ENCODE measurements around the gene ANGEL1.

Gene ANGEL1

DNA sequence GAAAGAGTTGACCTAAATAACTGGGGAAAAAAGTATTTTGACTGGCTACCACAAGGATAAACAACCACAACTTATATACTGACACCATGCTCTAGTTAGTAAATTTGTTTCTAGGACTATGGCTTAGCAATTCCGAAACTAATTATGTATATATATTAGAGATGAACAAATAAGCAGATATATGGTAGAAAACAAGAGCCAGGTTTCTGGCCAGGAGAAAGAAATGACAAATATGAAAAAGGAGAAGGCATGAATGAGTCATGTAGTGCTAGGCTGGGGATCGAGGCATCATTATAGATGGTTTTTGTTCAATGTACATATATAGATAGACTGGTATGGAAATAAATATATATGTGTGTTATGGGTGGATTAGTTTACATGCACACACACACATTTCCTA, 8.0 kb upstream of the ANGEL1 start:
- in situ Hi-C loops (cut with HindIII; ENCODE audit: low sequenced_read_pairs): no loop called here

DNA sequence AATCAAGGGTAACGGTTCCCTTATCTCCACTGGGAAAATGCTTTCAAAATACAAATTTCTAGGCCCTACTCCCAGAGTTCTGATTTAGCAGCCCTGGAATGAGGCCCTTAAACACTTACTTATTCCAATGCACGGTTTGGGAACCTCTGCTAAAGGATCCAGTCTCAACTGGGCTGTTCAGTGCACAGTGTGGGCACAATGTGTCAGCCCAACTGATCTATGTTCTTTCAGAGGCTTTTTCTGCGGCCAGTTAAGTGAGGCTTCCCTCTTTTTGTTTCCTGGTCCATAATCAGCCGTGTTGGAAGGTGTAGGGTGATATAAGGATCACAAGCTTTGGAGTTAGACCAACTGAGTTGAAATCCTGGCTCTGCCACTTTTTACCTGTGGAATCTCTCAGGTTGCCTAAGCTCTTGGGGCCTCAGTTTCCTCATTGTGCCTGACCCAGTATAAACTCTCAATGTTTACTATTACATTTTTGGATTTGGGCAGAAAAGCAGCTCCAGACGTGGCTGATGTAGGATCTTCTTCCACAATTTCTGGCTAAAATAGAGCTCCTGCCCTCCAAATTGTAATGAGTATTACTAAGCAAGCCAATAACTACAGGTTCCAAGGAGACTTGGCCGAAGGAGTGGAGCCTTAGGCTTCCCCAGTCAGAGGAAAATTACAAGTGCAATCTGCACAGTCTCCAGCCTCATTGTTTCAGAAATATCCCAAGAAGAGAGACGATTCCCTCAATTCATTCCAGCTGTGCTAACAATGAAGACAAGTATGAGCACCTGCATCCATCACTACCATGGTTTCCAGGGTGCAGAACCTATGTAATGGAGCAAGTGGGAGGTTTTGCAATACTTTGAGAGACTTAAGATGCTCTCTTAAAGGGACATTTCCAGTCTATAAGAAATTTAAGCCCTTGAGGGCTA, 2.3 kb upstream of the ANGEL1 start:
- in situ Hi-C loops (cut with HindIII; ENCODE audit: low sequenced_read_pairs): no loop called here

DNA sequence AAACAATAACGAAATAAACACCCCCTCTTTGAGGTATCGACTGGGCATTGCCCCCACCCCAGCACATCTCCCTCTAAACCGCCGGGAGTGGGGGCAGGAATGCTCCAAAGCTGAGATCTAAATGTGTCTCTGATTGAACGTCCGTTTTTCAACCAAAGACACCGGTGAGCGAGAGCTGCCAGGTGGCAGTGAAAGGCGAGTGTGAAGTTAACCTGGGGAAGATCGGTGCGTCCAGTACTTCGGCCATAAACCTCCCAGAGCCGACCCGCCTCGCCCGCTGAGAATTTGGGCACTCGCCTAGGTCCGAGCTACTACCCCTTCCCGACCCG, 625 bp downstream of the ANGEL1 start:
- in situ Hi-C loops (cut with HindIII; ENCODE audit: low sequenced_read_pairs): no loop called here

DNA sequence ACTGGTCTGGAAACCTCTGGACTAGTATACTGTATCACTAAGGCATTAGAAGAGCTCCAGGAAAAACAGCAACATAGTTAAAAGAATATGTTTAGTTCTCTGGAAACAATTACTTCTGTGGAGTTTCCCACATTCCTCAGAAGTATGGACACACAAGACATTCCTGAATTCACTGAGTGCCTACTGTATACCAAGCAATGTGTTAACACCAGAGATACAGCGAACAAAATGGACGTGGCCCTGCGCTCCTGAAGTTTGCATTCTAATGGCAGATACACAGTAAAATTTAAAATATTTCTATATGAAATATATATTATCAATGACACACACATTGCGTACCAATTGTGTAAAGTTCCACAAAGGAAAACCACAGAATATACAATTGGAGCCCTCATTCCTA, 1.1 kb downstream of the ANGEL1 start:
- in situ Hi-C loops (cut with HindIII; ENCODE audit: low sequenced_read_pairs): no loop called here

DNA sequence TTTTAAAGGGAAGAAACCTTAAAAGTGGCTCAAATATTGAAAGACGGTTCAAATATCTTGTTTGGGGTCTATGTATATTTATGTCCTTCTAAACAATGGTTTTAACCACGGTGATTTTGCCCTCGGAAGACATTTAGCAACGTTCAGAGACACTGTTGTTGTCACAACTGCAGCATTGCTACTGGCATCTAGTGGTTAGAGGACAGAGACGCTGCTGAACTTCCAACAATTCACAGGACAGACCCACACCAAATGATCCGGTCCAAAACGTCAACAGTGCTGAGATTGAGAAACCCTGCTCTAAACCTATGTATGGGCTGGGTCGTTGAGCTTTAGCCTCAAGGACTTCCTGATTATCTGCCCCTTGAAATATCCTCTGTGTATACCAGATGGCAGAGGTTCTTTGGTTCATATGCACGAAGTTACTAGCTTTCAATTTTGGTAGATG, 1.7 kb downstream of the ANGEL1 start:
- in situ Hi-C loops (cut with HindIII; ENCODE audit: low sequenced_read_pairs): no loop called here

DNA sequence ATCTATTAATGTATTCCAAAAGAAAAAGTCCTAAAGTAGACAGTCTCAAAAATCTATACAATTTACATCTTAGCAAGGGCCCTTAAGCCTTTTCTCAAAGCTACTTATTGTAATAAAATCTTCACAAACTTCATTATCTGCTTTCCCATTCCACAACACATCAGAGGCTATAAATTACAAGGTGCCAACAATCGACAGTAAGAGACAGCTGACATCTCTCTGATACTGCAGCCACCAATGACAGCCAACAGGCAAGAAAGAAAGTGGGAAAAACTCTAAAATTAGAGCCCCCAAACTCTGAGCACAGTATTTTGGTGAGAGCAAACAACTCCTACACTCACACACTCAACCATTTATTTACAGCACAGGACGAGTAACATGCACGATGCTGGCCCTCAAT, 2.2 kb downstream of the ANGEL1 start:
- in situ Hi-C loops (cut with HindIII; ENCODE audit: low sequenced_read_pairs): no loop called here

DNA sequence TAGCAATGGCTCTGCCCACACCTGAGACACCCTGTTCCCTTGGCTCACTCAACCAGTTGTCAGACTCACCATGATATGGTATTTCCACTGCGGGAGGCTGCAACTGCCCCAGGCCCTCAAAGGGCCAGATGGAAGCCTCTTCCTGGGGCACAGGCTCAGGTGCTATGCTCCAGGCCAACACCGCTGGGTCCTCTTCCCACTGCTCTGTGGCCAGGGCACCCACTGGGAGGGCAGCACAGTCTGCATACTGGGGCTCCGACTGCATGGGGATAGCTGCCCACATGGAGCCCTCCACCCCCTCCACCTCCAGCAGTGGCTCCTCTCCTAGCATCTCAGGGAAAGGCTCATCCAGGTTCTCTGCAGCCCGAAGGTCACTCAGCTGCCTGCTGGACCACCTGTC, 3.7 kb downstream of the ANGEL1 start:
- in situ Hi-C loops (cut with HindIII; ENCODE audit: low sequenced_read_pairs): no loop called here

DNA sequence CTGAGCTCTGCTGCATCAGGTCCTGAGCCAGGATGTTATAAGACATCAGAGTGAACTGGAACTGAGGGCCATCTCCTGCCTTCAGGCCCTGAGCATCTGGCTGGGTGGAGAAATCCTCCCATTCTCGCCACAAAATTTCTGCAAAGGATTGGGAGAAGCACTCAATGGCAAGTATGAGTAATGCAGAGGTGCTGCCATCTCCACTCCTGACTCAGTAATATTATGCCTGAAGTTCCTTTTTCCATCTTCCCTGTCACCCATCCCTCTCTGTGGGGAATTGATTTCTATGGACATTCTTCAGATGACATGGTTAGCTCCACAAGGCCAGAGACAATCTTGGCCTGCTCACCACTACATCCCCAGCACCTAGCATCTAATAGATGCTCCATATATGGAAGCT, 4.7 kb downstream of the ANGEL1 start:
- in situ Hi-C loops (cut with HindIII; ENCODE audit: low sequenced_read_pairs): no loop called here

DNA sequence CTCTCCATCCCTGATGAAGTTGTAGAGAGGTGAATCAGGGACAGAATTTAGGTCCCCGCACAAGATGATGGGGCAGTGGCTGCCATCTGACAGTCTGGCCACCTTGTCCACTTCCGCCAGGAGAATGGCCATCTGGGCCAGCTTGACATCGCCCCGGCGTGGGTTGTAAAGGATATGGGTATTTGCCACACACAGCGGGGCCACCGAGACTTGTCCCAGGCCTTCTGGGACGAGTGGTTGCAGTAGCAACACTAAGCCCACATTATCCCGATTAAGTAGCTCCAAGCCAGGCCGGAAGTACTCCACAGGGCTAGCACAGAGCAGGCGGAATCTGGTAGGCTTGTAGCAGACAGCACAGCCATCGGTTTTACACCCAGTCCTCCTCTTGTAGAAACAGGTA, 6.2 kb downstream of the ANGEL1 start:
- in situ Hi-C loops (cut with HindIII; ENCODE audit: low sequenced_read_pairs): no loop called here

DNA sequence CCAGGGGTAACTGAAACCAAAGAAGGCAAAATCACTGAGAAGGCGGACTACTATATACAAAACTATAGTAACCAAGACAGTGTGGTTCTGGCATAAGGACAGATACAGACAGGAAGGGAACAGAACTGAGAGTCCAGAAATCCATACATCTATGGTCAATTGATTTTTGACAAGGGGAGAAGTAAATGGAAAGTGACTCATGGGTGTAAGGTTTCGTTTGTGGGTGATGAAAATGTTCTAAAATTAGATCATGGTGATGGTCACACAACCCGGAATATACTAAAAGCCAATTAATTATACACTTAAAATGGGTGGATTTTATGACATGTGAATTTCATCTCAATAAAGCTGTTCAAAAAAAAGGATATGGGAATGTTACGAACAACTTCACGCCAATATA, 18.7 kb downstream of the ANGEL1 start:
- in situ Hi-C loops (cut with HindIII; ENCODE audit: low sequenced_read_pairs): no loop called here

DNA sequence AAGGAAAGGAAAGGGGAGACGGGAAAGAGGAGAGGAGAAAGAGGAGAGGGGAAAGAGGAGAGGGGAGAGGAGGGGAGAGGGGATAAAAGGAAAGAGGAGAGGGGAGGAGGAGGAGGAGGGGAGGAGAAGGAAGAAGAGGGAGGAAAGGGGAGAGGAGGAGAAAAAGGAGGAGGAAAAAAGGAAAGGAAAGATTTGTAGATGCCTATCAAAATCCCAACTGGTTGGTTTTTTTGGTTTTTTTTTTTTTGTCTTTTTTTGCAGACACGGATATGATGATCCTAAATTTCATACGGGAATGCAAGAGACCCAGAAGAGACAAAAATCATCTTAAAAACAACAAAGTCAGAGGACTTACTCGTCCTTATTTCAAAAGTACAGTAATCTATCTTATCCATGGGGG, 19.4 kb downstream of the ANGEL1 start:
- in situ Hi-C loops (cut with HindIII; ENCODE audit: low sequenced_read_pairs): no loop called here

DNA sequence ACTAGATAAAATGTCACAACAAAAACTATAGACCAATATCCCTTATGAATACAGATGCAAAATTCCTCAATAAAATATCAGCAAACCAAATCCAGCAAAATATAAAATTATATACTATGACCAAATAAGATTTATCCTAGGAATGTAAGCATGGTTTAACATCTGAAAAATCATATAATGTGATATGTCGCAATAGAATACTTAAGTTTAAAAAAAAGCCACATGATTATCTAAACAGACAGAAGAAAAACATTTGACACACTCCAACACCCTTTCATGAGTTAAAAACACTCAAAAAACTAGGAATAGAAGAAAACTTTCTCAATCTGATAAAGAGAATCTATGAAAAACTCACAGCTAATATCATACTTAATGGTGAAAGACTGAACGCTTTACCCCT, 20.3 kb downstream of the ANGEL1 start:
- in situ Hi-C loops (cut with HindIII; ENCODE audit: low sequenced_read_pairs): no loop called here

DNA sequence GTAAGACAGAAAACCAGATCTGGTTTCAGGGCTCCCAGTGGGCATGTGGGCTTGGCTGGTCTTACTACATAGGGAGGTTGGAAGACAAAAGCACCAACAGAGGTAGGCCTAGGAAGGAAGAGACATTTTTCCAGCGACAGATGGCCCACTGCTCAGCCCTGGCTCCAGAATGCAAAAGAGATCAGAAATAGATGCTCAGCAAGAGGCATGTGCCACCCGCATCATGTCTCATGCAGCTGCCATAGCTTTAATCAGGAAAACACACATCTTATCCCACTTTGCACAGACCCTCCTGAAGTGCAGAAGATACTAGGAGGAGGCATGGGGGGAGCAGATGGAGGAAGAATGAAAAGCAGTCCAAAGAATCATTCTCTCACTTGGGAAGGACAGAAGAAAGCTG, 26.1 kb downstream of the ANGEL1 start:
- in situ Hi-C loops (cut with HindIII; ENCODE audit: low sequenced_read_pairs): no loop called here

DNA sequence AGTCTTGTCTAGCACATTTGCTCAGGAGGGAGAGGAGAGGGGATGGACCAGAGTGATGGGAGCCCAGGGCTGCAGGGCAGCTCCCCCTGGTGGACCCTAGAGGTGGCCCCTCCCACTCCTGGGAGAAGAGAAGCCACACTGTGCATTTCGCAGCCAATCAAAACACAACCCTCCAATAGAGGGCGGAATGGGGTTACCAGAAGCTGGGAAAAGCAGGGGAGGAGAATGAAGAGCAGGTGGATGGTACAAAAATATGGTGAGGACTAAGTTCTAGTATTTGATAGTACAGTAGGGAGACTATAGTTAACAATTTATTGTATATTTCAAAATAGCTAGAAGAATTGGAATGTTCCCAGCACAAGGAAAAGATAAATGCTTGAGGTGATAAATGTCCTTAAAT, 27.8 kb downstream of the ANGEL1 start:
- in situ Hi-C loops (cut with HindIII; ENCODE audit: low sequenced_read_pairs): no loop called here

DNA sequence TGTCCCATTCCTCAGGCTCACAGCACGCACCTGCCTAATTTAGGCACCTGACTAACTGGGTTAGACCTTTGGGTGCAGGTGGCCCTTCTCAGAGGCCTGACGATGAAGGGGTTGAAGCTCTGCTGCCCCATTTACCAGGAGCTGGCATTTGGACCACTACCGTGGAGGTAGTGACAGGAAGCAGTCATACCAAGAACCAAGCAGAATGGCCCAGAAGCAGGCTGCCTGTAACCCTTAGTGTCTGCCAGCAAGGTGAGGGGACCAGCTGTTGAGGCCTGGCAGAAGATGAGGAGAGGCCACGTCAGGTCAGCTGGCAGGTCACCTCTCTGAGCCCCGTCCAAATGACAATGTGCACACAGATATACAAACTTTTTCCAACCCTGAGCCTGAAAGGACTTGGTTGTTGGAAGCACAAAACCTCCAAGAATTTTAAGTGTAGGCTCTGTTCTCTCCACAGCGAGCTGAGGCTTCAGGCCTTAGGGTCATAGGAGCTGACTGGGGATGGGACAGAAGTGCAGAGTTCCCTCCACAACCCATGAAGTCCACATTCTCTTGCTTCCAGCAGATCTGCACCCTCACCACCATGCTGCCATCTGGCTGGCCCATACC, 28.3 kb downstream of the ANGEL1 start:
- in situ Hi-C loops (cut with HindIII; ENCODE audit: low sequenced_read_pairs): no loop called here

DNA sequence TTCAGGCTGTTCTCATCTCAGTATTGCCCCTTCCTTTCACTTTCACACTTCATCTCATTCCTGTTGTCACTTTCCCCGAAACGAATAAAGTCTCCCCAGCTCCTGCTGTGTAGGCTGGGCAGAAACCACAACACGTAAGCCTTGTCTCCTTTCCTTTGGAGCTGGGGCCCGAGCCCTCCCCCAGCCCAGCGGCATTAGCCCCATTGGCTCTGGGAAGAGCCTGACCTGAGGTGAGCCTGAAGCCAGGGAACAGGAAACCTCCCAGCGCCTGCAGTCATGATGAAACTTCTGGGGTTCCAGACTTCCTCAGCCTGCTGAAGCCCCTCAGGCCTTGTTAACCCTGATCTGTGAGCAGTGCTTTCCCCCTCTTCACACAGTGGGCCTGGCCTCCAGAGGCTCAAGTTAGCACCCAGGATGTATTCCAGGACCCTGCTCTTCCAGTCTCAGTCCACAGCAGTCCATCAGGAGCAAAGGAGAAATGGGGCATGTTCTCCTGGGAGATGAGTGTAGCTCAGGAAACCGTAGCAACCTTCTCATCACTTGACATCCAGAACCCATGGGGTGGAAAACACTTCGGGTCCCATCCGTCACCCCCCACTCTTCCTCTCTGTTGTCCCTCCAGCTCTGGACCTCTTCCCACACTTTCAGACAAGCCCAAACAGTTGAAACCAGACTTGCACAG, 29.7 kb downstream of the ANGEL1 start:
- in situ Hi-C loops (cut with HindIII; ENCODE audit: low sequenced_read_pairs): no loop called here

DNA sequence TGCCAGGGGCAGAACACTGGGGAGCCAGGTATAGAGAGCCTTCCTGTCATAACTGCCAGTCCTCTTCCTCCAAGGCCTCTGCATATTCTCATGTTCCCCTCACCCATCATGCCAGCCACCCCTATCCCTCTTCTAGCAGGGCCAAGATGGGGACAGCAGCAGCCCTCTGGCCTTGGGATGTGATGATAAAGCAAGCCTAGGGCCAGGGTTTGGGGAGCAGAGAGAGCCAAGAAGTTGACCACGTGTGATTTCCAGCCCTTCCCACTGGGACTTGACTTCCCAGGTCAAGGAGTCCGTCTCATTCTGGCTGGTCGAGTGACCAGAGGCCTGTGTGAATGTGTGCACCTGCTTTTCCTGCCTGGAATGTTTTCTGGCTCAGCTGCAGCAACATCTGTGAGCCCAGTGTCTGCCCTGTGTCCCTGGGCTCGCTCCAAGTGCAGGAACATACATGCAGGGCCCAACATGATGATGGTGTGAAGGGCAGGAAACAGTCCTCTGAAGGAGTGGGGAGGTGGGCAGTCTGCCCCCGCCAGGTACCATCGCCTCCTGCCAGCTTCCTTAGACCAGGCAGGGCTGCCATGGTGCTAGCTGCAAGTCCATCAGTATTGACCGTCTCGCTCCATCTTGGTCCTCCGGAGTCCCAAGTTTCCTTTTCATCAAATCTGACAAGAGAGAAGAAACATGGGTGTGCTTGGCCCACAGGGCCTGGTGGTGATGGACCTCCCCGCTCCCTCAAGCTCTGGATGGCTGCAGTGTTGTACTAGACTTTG, 30.4 kb downstream of the ANGEL1 start:
- in situ Hi-C loops (cut with HindIII; ENCODE audit: low sequenced_read_pairs): no loop called here

DNA sequence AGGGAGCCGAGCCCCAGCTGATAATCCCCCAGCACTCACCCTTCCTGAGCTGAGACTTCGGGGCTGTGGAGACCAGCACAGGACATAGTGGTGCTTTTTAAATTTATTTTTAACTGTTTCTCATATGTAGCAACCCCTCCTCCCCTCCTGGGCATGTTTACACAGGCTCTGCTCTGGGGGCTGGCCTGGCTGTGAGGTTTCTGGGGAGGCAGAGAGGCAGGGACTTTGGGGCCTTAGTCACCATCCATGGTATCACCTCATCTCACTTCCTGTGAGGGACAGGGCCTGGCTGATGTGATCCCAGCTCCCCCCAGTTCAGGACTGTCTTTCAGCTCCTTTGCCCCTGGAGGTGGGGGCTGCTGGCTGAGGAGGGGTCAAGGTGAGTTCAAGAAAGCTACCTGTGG, 31.0 kb downstream of the ANGEL1 start:
- in situ Hi-C loops (cut with HindIII; ENCODE audit: low sequenced_read_pairs): no loop called here

DNA sequence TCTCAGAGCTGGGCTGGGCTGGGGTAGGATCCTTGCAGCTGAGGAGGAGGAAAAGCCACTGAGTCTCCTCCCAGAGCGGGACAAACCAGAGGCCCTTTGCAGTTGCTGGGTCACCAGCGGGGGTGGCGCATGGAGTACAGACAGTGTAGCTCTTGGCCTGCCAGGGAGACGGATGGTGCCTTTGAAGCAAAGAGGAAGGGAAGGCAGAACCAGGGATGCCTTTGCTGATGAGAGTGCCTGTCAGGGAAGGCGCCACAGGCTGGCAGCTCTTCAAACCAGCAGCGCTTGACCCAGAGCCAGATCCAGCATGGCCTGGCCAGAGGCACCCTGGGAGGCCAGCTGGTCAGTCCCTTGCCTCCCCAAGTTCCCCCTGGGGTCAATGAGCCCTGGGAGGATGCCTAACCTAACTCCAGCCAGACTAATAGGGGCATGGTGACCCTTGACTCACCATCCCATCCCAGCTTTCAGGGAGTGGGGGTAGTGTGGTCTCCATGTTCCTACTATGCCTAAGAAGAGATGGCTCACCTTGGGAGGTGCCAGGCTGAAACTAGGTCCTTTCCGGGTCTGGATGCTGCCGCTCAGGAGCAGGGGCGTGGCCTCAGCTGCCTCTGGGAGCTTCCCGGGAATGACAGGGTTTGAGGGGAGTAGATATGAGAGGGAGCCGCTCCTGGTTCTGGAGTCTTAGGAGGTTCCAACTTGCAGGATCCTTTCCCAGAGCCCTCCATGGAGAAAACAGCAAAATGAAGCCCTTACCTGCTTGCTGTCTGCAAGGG, 31.6 kb downstream of the ANGEL1 start:
- in situ Hi-C loops (cut with HindIII; ENCODE audit: low sequenced_read_pairs): no loop called here

DNA sequence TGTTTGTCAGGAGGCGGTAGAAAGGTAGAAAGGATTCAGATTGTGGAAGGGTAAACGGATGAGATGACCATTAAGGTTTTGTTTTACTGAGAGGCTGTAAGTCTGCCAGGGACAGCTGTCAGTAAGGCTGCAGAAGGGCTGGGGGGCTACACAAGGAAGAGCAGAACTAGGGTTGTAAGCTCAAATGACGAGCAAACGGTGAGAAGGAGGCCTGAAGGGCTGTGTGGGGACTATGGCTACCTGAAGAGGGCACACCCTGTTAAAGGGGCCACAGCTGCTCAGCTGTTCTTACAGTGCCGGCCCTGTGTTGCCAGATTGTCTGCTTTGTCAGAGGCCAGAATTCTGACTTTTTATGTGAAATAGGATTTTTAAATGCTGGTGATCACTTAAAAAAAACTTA, 32.3 kb downstream of the ANGEL1 start:
- in situ Hi-C loops (cut with HindIII; ENCODE audit: low sequenced_read_pairs): no loop called here

DNA sequence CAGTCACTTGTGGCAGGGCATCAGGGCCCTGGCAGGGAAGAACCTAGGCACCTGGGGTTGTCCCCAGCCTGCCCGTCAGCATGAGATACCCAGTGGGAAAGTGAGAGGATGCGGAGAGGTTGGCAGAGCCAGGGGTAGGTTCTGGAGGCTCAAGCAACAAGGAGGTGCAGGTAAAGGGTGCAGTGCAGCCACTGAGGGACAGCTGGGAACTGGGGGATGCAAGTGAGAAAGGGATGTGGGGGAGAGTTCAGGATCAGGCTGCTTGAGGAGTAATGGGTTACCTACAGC, 32.7 kb downstream of the ANGEL1 start:
- in situ Hi-C loops (cut with HindIII; ENCODE audit: low sequenced_read_pairs): no loop called here

All from DLD1 (cell line).